HepG2 (cell line): ENCODE data around the gene PLPP7. TPM values are rescaled to one million over a fixed set of nuclear protein-coding genes. Genes with fewer than 3 reads are reported as not detected.

Experiments used
- CBFB ChIP-seq: sonication (generic); formaldehyde crosslinking; IDR thresholded peaks from 2 replicates; pipeline ENCODE4 v1.4.0; 2020; ENCODE audit warnings: missing genetic modification reagents
- MAF1 ChIP-seq: sonication (generic); formaldehyde crosslinking; IDR thresholded peaks from 2 replicates; pipeline ENCODE4 v1.5.0; 2020; ENCODE audit warnings: missing genetic modification reagents, borderline replicate concordance
- NFIB ChIP-seq: sonication (generic); formaldehyde crosslinking; IDR thresholded peaks from 2 replicates; pipeline ENCODE4 v1.9.0; 2021; ENCODE audit warnings: missing genetic modification reagents, mild to moderate bottlenecking, borderline replicate concordance
- NR2F1 ChIP-seq, 2 experiments: fragments of 450-650 bp in 1 of 2; formaldehyde crosslinking in 1 of 2; IDR thresholded peaks; 2 replicates each; pipeline versions ENCODE4 v1.5.0 to v1.6.1; 2016 to 2020; ENCODE audit warnings: mild to moderate bottlenecking in 1 of 2, missing compliant biosample characterization in 1 of 2, missing genetic modification reagents in 1 of 2, moderate library complexity in 1 of 2
- PRDM10 ChIP-seq: sonication (generic); formaldehyde crosslinking; IDR thresholded peaks from 2 replicates; pipeline ENCODE4 v1.4.0; 2020; ENCODE audit warnings: low read depth, missing genetic modification reagents
- RARG ChIP-seq: sonication (generic); formaldehyde crosslinking; IDR thresholded peaks from 2 replicates; pipeline ENCODE4 v1.4.0; 2020; ENCODE audit warnings: low read depth, mild to moderate bottlenecking, missing genetic modification reagents
- RELA ChIP-seq: sonication (generic); formaldehyde crosslinking; IDR thresholded peaks from 2 replicates; pipeline ENCODE4 v1.4.0; 2020; ENCODE audit warnings: missing genetic modification reagents
- SIX1 ChIP-seq: sonication (generic); formaldehyde crosslinking; IDR thresholded peaks from 2 replicates; pipeline ENCODE4 v1.4.0; 2020; ENCODE audit warnings: missing genetic modification reagents, borderline replicate concordance
- SMAD3 ChIP-seq: sonication (generic); formaldehyde crosslinking; IDR thresholded peaks from 2 replicates; pipeline ENCODE4 v1.4.0; 2020; ENCODE audit warnings: missing genetic modification reagents
- TMF1 ChIP-seq: sonication (generic); formaldehyde crosslinking; IDR thresholded peaks from 2 replicates; pipeline ENCODE4 v1.8.1; 2022; ENCODE audit warnings: low read depth, missing genetic modification reagents
- ZNF20 ChIP-seq: sonication (generic); formaldehyde crosslinking; IDR thresholded peaks from 2 replicates; pipeline ENCODE4 v1.4.0; 2020; ENCODE audit warnings: mild to moderate bottlenecking, moderate library complexity, missing genetic modification reagents
- ZNF44 ChIP-seq: sonication (generic); formaldehyde crosslinking; IDR thresholded peaks from 2 replicates; pipeline ENCODE4 v1.5.1; 2020; ENCODE audit warnings: mild to moderate bottlenecking, missing genetic modification reagents
- ZNF441 ChIP-seq: sonication (generic); formaldehyde crosslinking; IDR thresholded peaks from 2 replicates; pipeline ENCODE4 v1.7.0; 2021; ENCODE audit warnings: missing genetic modification reagents, borderline replicate concordance
- ZNF512B ChIP-seq: sonication (generic); formaldehyde crosslinking; IDR thresholded peaks from 2 replicates; pipeline ENCODE4 v1.5.1; 2020; ENCODE audit warnings: missing genetic modification reagents, mild to moderate bottlenecking, borderline replicate concordance
- ZNF530 ChIP-seq: sonication (generic); formaldehyde crosslinking; IDR thresholded peaks from 2 replicates; pipeline ENCODE4 v1.5.0; 2020; ENCODE audit warnings: low read depth, mild to moderate bottlenecking, missing genetic modification reagents
- ZNF713 ChIP-seq: sonication (generic); formaldehyde crosslinking; IDR thresholded peaks from 2 replicates; pipeline ENCODE4 v1.4.0; 2020; ENCODE audit warnings: mild to moderate bottlenecking, missing genetic modification reagents
- ZNF720 ChIP-seq: sonication (generic); formaldehyde crosslinking; IDR thresholded peaks from 2 replicates; pipeline ENCODE4 v1.4.0; 2020; ENCODE audit warnings: missing genetic modification reagents
- polyA plus RNA-seq, 8 experiments: library from polyadenylated mRNA; depleted of rRNA in 3 of 8; stranded (reverse) in 7 of 8; unstranded in 1 of 8; fragments of >200 nt; fragmentation: Illumina TruSeq in 4 of 8; extraction: Trizol in 4 of 8; gene quantifications; 2 replicates each; pipeline versions ENCODE4 v1.2.1 to v1.2.3, GENCODE V29; 2011 to 2016; ENCODE audit warnings: low read depth in 4 of 8, missing spikeins in 1 of 8, mixed read lengths in 1 of 8; ENCODE audit not compliant: insufficient read depth in 1 of 8
- total RNA-seq, 5 experiments: library from RNA; depleted of rRNA; stranded (reverse); fragments of >200 nt; fragmentation: Illumina TruSeq; extraction: Trizol; gene quantifications; 2 replicates each; pipeline ENCODE4 v1.2.3, GENCODE V29; 2016; ENCODE audit warnings: low read depth in 1 of 5
- TF ChIP-seq, protein P1 (sequence below): sonication (generic); formaldehyde crosslinking; IDR thresholded peaks from 2 replicates; pipeline ENCODE4 v1.9.0; 2022; ENCODE audit warnings: missing genetic modification reagents, mild to moderate bottlenecking, borderline replicate concordance
- TF ChIP-seq, protein P2 (sequence below): sonication (generic); formaldehyde crosslinking; IDR thresholded peaks from 2 replicates; pipeline ENCODE4 v1.4.0; 2020; ENCODE audit warnings: mild to moderate bottlenecking, missing genetic modification reagents

The PLPP7 gene
- total and polyA plus RNA-seq, 2 of the 13 experiments (the other 11 are each of a cell fraction or from before 2014, with no cell fraction given): 0.33 to 1.2 TPM

DNA sequence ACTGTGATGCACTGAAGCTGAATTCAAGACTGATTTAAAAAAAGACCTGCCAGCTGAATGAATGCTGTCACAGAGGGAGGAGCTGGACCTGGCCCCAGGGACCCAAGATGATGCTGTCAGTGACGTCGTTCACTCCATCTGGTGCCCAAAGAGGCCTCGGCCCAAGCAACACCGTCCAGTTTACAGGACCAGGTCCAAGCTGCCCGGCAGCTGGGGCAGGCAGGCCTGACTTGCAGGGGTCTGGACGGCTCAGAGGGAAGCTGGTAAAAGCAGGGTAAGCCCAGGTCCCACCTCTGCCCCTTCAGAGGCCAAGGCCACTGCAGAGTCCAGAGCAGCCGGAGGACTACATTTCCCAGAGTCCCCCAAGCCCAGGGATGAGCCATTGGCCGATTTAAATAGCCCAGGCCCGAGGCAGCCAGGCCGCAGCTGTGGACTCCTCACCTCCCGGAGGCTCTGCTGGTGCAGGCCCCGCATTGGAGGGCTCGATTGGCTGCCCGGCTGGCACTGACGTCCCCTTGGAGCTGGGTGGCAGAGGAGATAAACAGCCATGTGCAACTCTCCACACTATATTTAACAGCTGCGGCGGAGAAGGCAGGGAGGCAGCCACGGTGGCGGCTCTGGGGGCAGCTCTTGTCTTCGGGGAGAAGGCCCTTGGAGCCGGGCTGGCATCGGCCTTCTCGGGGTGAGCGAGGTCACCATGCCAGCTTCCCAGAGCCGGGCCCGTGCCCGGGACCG is at the start of gene PLPP7 (continued):
- peak; percentile 78 for TF ChIP-seq PRDM10 (CRISPR knock-in tag)
- TF ChIP-seq SMAD3 (CRISPR knock-in tag): peak; percentile 21; the same call in 1 of the 2 replicates
- no peak for TF ChIP-seq NFIB (CRISPR knock-in tag)
- no peak for TF ChIP-seq RELA (CRISPR knock-in tag)
- no peak for TF ChIP-seq ZNF512B (CRISPR knock-in tag)
- no peak for TF ChIP-seq ZNF441 (CRISPR knock-in tag)
- no peak for TF ChIP-seq TMF1 (CRISPR knock-in tag)
- no peak for TF ChIP-seq MAF1 (CRISPR knock-in tag)
- TF ChIP-seq ZNF720: no peak
- no peak for TF ChIP-seq ZNF44
- TF ChIP-seq, protein P1, sequence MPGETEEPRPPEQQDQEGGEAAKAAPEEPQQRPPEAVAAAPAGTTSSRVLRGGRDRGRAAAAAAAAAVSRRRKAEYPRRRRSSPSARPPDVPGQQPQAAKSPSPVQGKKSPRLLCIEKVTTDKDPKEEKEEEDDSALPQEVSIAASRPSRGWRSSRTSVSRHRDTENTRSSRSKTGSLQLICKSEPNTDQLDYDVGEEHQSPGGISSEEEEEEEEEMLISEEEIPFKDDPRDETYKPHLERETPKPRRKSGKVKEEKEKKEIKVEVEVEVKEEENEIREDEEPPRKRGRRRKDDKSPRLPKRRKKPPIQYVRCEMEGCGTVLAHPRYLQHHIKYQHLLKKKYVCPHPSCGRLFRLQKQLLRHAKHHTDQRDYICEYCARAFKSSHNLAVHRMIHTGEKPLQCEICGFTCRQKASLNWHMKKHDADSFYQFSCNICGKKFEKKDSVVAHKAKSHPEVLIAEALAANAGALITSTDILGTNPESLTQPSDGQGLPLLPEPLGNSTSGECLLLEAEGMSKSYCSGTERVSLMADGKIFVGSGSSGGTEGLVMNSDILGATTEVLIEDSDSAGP (CRISPR knock-in tag): peak; percentile 74
- peak; percentile 14 to 25; a peak in 1 of 4 replicates for TF ChIP-seq NR2F1 (CRISPR knock-in tag; IDR thresholded peaks at IDR 0.05)
- TF ChIP-seq, protein P2, sequence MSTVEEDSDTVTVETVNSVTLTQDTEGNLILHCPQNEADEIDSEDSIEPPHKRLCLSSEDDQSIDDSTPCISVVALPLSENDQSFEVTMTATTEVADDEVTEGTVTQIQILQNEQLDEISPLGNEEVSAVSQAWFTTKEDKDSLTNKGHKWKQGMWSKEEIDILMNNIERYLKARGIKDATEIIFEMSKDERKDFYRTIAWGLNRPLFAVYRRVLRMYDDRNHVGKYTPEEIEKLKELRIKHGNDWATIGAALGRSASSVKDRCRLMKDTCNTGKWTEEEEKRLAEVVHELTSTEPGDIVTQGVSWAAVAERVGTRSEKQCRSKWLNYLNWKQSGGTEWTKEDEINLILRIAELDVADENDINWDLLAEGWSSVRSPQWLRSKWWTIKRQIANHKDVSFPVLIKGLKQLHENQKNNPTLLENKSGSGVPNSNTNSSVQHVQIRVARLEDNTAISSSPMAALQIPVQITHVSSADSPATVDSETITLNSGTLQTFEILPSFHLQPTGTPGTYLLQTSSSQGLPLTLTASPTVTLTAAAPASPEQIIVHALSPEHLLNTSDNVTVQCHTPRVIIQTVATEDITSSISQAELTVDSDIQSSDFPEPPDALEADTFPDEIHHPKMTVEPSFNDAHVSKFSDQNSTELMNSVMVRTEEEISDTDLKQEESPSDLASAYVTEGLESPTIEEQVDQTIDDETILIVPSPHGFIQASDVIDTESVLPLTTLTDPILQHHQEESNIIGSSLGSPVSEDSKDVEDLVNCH (CRISPR knock-in tag): no peak
- TF ChIP-seq SIX1 (CRISPR knock-in tag): no peak
- TF ChIP-seq ZNF713 (CRISPR knock-in tag): 0 out of 2 replicates have a peak, but pooled peaks have one; percentile 42
- TF ChIP-seq ZNF530 (CRISPR knock-in tag): no peak
- TF ChIP-seq ZNF20 (CRISPR knock-in tag): no peak
- no peak for TF ChIP-seq RARG
- no peak for TF ChIP-seq CBFB (CRISPR knock-in tag)
